ENCODE results near the gene NDUFA13.

The NDUFA13 gene

GRCh38 chr19:19528721-19529490, 12.9 kb downstream of the NDUFA13 start, which contains the start of gene YJEFN3:
Gene YJEFN3, plus strand, starts transcription at chr19:19528911. Its CDS starts 22 bp downstream, at chr19:19528933.
- H3K9me3 ChIP-seq (ENCODE audit: control insufficient read depth, insufficient read depth, low read depth, low read length): no peaks in the 10 kb centered on the region
- peaks cover 5 to 67% of the 10 kb centered on the region in 2 experiments; a peak in 2 of 3 replicates for H3K36me3 ChIP-seq (ENCODE audit: control insufficient read depth in 2 of 2, insufficient read depth in 1 of 2, low read length in 2 of 2)
- no peak within 1 kb of the TSS for H3K27ac ChIP-seq (ENCODE audit: extremely low read depth, low read depth, low read length)
- ChIA-PET POLR2A (interaction anchor here (0.6 to 2.2 kb wide), 4 partner anchors 12 to 441 kb away, joined by 3 to 6 read pairs (median 3); partner anchors contain the start of genes NDUFA13, TSSK6 and ZNF506), CTCF (interaction anchor here (0.6 to 7.3 kb wide), 5 partner anchors 25 to 1531 kb away, joined by 3 to 75 read pairs (median 3); partner anchors contain the start of gene GMIP)
- TF ChIP-seq ZNF843 (tag by site-specific recombination; IDR thresholded peaks at IDR 0.05): no peak
- no peak for TF ChIP-seq ZNF560 (tag by site-specific recombination; IDR thresholded peaks at IDR 0.05; ENCODE audit: borderline replicate concordance)
- no peak for TF ChIP-seq ZNF202 (tag by site-specific recombination; IDR thresholded peaks at IDR 0.05; ENCODE audit: borderline replicate concordance)
- no peak for TF ChIP-seq ELK4 (IDR thresholded peaks at IDR 0.05; ENCODE audit: borderline replicate concordance, low read depth, low read length)
- 0 out of 2 replicates have a peak, but pooled peaks have one; percentile 24 for TF ChIP-seq ZNF341 (tag by site-specific recombination; IDR thresholded peaks at IDR 0.05; ENCODE audit: low read depth)
- no peak for TF ChIP-seq ZNF26 (tag by site-specific recombination; IDR thresholded peaks at IDR 0.05)
- TF ChIP-seq ZNF629 (tag by site-specific recombination; IDR thresholded peaks at IDR 0.05): no peak
- TF ChIP-seq IKZF3 (tag by site-specific recombination; IDR thresholded peaks at IDR 0.05): peak; percentile 26; the same call in 1 of the 2 replicates
- H3K4me1 ChIP-seq (ENCODE audit: control insufficient read depth, insufficient read depth, low read length): no peaks in the 10 kb centered on the region
- H3K4me3 ChIP-seq (ENCODE audit: low read depth, low read length): no peak within 1 kb of the TSS

GRCh38 chr19:19529783-19530422, 13.9 kb downstream of the NDUFA13 start:
- Histone ChIP-seq H3K4me3 (ENCODE audit: low read depth, low read length) (no peak overlapping the region), H3K27ac (ENCODE audit: extremely low read depth, low read depth, low read length) (no peak overlapping the region), H3K36me3 (ENCODE audit: control insufficient read depth in 2 of 2, insufficient read depth in 1 of 2, low read length in 2 of 2) (peaks cover 10 to 64% of the 10 kb centered on the region in 2 experiments; a peak in 2 of 3 replicates), H3K4me1 (ENCODE audit: control insufficient read depth, insufficient read depth, low read length) (no peaks in the 10 kb centered on the region), H3K9me3 (ENCODE audit: control insufficient read depth, insufficient read depth, low read depth, low read length) (no peaks in the 10 kb centered on the region)
- TF ChIP-seq KLF8 (tag by site-specific recombination; IDR thresholded peaks at IDR 0.05) (no peak), ZFHX2 (tag by site-specific recombination; conservative IDR thresholded peaks at IDR 0.05) (no peak), ZSCAN23 (tag by site-specific recombination; IDR thresholded peaks at IDR 0.05) (no peak), MEIS1 (CRISPR knock-in tag; IDR thresholded peaks at IDR 0.05; ENCODE audit: borderline replicate concordance) (no peak), ZIC2 (tag by site-specific recombination; IDR thresholded peaks at IDR 0.05) (no peak), ZNF623 (tag by site-specific recombination; IDR thresholded peaks at IDR 0.05) (no peak)
- CTCF ChIA-PET: interaction anchor here (0.6 to 7.3 kb wide), 4 partner anchors 24 to 324 kb away, joined by 3 to 75 read pairs (median 26); partner anchors contain the start of gene GMIP
- POLR2A ChIA-PET: interaction anchor here (1.4 to 2.2 kb wide), 2 partner anchors 13 to 292 kb away, joined by 3 to 6 read pairs; partner anchors contain the start of genes NDUFA13, TSSK6 and ZNF506

GRCh38 chr19:19530423-19530804, 14.4 kb downstream of the NDUFA13 start:
- TF ChIP-seq ZNF26 (tag by site-specific recombination; IDR thresholded peaks at IDR 0.05) (no peak), KLF8 (tag by site-specific recombination; IDR thresholded peaks at IDR 0.05) (no peak), BCL11B (tag by site-specific recombination; IDR thresholded peaks at IDR 0.05; ENCODE audit: low read depth) (no peak), ZFHX2 (tag by site-specific recombination; conservative IDR thresholded peaks at IDR 0.05) (peak; percentile 22; the same call in 1 of the 2 replicates)
- Histone ChIP-seq H3K27ac (ENCODE audit: extremely low read depth, low read depth, low read length) (no peak overlapping the region), H3K4me3 (ENCODE audit: low read depth, low read length) (no peak overlapping the region), H3K9me3 (ENCODE audit: control insufficient read depth, insufficient read depth, low read depth, low read length) (no peaks in the 10 kb centered on the region), H3K36me3 (ENCODE audit: control insufficient read depth in 2 of 2, insufficient read depth in 1 of 2, low read length in 2 of 2) (peaks cover 10 to 65% of the 10 kb centered on the region in 2 experiments; a peak in 2 of 3 replicates), H3K4me1 (ENCODE audit: control insufficient read depth, insufficient read depth, low read length) (no peaks in the 10 kb centered on the region)
- POLR2A ChIA-PET: interaction anchor here (2.2 kb wide), 1 partner anchor 14 kb away, joined by 6 read pairs; the partner anchor contains the start of genes NDUFA13 and TSSK6
- CTCF ChIA-PET: interaction anchor here (0.6 to 7.3 kb wide), 3 partner anchors 23 to 114 kb away, joined by 5 to 75 read pairs (median 47); partner anchors contain the start of gene GMIP
